Neural progenitor cell (in vitro differentiated cells): ENCODE results near the gene NT5C3A.

Experiments used
- CTCF ChIP-seq: fragments of 200-600 bp; sonication (generic); IDR thresholded peaks from 2 replicates; pipeline ENCODE4 v1.5.1; 2017; ENCODE audit warnings: antibody characterized with exemption, mild to moderate bottlenecking
- EZH2 ChIP-seq: fragments of 200-600 bp; sonication (generic); IDR thresholded peaks from 2 replicates; pipeline ENCODE4 v1.6.1; 2017; ENCODE audit warnings: antibody characterized with exemption, mild to moderate bottlenecking, moderate library complexity
- EZH2phosphoT487 ChIP-seq: fragments of 200-600 bp; sonication (generic); IDR thresholded peaks from 2 replicates; pipeline ENCODE4 v1.6.1; 2017; ENCODE audit warnings: antibody characterized with exemption

GRCh38 chr7:33024189-33024757 lies 38.3 kb downstream of the NT5C3A start:
- TF ChIP-seq CTCF (no peak), EZH2 (no peak), EZH2phosphoT487 (no peak)
